Osteoblast (primary cell): ENCODE data around the gene ASPSCR1. TPM values are rescaled to one million over a fixed set of nuclear protein-coding genes. Genes with fewer than 3 reads are reported as not detected.

ENCODE experiments used
- DNase-seq: peaks from one replicate; pipeline ENCODE4 v3.0.0; 2011; ENCODE audit warnings: low spot score, mixed read lengths; ENCODE audit not compliant: insufficient read length; ENCODE audit errors: missing footprints
- H2AFZ ChIP-seq: 2 replicates; pipeline ENCODE4 v1.6.0; 2011; ENCODE audit warnings: mild to moderate bottlenecking, low read length
- H3K27ac ChIP-seq: 2 replicates; pipeline ENCODE4 v1.5.1; 2011; ENCODE audit warnings: mild to moderate bottlenecking, low read depth, low read length, moderate library complexity
- H3K27me3 ChIP-seq: 2 replicates; pipeline ENCODE4 v1.6.0; 2012; ENCODE audit warnings: mild to moderate bottlenecking, control low read depth, inconsistent platforms, low read length, moderate library complexity; ENCODE audit not compliant: insufficient read depth
- H3K36me3 ChIP-seq: 2 replicates; pipeline ENCODE4 v1.5.1; 2011; ENCODE audit warnings: mild to moderate bottlenecking, low read length, control low read depth, moderate library complexity; ENCODE audit not compliant: insufficient read depth
- H3K4me1 ChIP-seq: 2 replicates; pipeline ENCODE4 v1.5.1; 2011; ENCODE audit warnings: mild to moderate bottlenecking, low read length, control low read depth, moderate library complexity; ENCODE audit not compliant: insufficient read depth
- H3K4me2 ChIP-seq: 2 replicates; pipeline ENCODE4 v1.6.0; 2011; ENCODE audit warnings: mild to moderate bottlenecking, low read length; ENCODE audit not compliant: insufficient read depth
- H3K4me3 ChIP-seq: fragments of 200-600 bp; sonication (generic); 3 replicates; pipeline ENCODE4 v1.5.1; 2012; ENCODE audit warnings: mild to moderate bottlenecking, low read length, inconsistent platforms; ENCODE audit not compliant: insufficient read depth
- H3K79me2 ChIP-seq: 2 replicates; pipeline ENCODE4 v1.6.0; 2012; ENCODE audit warnings: mild to moderate bottlenecking, low read length, control low read depth, inconsistent platforms; ENCODE audit not compliant: insufficient read depth
- H3K9me3 ChIP-seq: 2 replicates; pipeline ENCODE4 v1.5.1; 2011; ENCODE audit warnings: low read depth, low read length, control low read depth
- H4K20me1 ChIP-seq: 2 replicates; pipeline ENCODE4 v1.6.0; 2012; ENCODE audit warnings: mild to moderate bottlenecking, low read length, control low read depth; ENCODE audit not compliant: insufficient read depth
- total RNA-seq: library from RNA; depleted of rRNA; stranded (reverse); fragments of >200 nt; gene quantifications from 2 replicates; pipeline ENCODE4 v1.2.3, GENCODE V29; 2012
- TF ChIP-seq, protein P1 (sequence below): IDR thresholded peaks from 2 replicates; pipeline ENCODE4 v1.5.1; 2011; ENCODE audit warnings: mild to moderate bottlenecking, low read depth, low read length, moderate library complexity; ENCODE audit errors: extremely low read depth

Gene ASPSCR1
- total RNA-seq, 1 donor, result 35.8 TPM

GRCh38 chr17:81968850-81969812, 8.3 kb upstream of the ASPSCR1 start:
- Histone ChIP-seq H2AFZ (no peak overlapping the region), H3K4me2 (no peak overlapping the region), H3K4me3 (no peak overlapping the region), H3K4me1 (peaks cover 6% of the 10 kb centered on the region), H3K27ac (no peak overlapping the region), H4K20me1 (no peaks in the 10 kb centered on the region), H3K9me3 (peaks cover 4% of the 10 kb centered on the region), H3K27me3 (peaks cover under 1% of the 10 kb centered on the region), H3K36me3 (no peaks in the 10 kb centered on the region), H3K79me2 (no peaks in the 10 kb centered on the region)
- TF ChIP-seq, protein P1, sequence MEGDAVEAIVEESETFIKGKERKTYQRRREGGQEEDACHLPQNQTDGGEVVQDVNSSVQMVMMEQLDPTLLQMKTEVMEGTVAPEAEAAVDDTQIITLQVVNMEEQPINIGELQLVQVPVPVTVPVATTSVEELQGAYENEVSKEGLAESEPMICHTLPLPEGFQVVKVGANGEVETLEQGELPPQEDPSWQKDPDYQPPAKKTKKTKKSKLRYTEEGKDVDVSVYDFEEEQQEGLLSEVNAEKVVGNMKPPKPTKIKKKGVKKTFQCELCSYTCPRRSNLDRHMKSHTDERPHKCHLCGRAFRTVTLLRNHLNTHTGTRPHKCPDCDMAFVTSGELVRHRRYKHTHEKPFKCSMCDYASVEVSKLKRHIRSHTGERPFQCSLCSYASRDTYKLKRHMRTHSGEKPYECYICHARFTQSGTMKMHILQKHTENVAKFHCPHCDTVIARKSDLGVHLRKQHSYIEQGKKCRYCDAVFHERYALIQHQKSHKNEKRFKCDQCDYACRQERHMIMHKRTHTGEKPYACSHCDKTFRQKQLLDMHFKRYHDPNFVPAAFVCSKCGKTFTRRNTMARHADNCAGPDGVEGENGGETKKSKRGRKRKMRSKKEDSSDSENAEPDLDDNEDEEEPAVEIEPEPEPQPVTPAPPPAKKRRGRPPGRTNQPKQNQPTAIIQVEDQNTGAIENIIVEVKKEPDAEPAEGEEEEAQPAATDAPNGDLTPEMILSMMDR, result no peak
- peak; percentile 49 for DNase-seq

GRCh38 chr17:81973432-81973831, 4.0 kb upstream of the ASPSCR1 start:
- H3K4me1 ChIP-seq, result peaks cover 6% of the 10 kb centered on the region
- no peaks in the 10 kb centered on the region for H3K36me3 ChIP-seq
- peaks cover 4% of the 10 kb centered on the region for H3K79me2 ChIP-seq
- no peaks in the 10 kb centered on the region for H4K20me1 ChIP-seq
- no peak overlapping the region for H3K4me3 ChIP-seq
- H3K27me3 ChIP-seq, result no peaks in the 10 kb centered on the region
- peaks cover 4% of the 10 kb centered on the region for H3K9me3 ChIP-seq
- H2AFZ ChIP-seq, result no peak overlapping the region
- H3K4me2 ChIP-seq, result no peak overlapping the region
- DNase-seq, result no peak
- H3K27ac ChIP-seq, result no peak overlapping the region
- TF ChIP-seq, protein P1, result no peak

- peaks cover 7% of the 10 kb centered on the region for H3K4me1 ChIP-seq
- DNase-seq, result no peak
These were observed 858 bp upstream of the ASPSCR1 start for GRCh38 chr17:81976332-81977210.

More at GRCh38 chr17:81976332-81977210, 858 bp upstream of the ASPSCR1 start:
- Histone ChIP-seq H3K79me2 (peaks cover 16% of the 10 kb centered on the region), H4K20me1 (no peaks in the 10 kb centered on the region), H3K4me2 (peak overlapping the region; percentile 84), H2AFZ (peak overlapping the region; percentile 80), H3K9me3 (peaks cover 4% of the 10 kb centered on the region), H3K27ac (peak overlapping the region; percentile 58), H3K27me3 (no peaks in the 10 kb centered on the region), H3K36me3 (peaks cover 8% of the 10 kb centered on the region), H3K4me3 (peak overlapping the region; percentile 89)
- TF ChIP-seq, protein P1, result no peak
